Adrenal gland (tissue), 12 donors: Measurements from ENCODE around the gene DIAPH1. TPM values are rescaled to one million over a fixed set of nuclear protein-coding genes. Genes with fewer than 3 reads are reported as not detected.

Experiments used
- DNase-seq, 7 donors: peaks; one replicate each; pipeline ENCODE4 v3.0.0-alpha.2; 2019 to 2020
- H3K27ac ChIP-seq, 5 donors: fragments of 200-600 bp; sonication (generic) in 4 of 5; 1 replicate in 3 of 5; 2 replicates in 2 of 5; pipeline versions ENCODE4 v1.5.1 to v1.8.0; 2016 to 2020; ENCODE audit warnings: mild to moderate bottlenecking in 1 of 5
- H3K27me3 ChIP-seq: fragments of 200-600 bp; 2 replicates; pipeline ENCODE4 v1.8.0; 2021
- H3K36me3 ChIP-seq, 2 donors: fragments of 200-600 bp; replicated peaks in 1 of 2; 1 replicate in 1 of 2; 2 replicates in 1 of 2; pipeline versions ENCODE4 v1.5.1 to v1.8.0; 2018 to 2022
- H3K4me1 ChIP-seq, 2 donors: fragments of 200-600 bp; replicated peaks in 1 of 2; 1 replicate in 1 of 2; 2 replicates in 1 of 2; pipeline versions ENCODE4 v1.5.1 to v1.8.0; 2018 to 2021
- H3K4me3 ChIP-seq, 4 donors: fragments of 200-600 bp; sonication (generic) in 3 of 4; one replicate each; pipeline ENCODE4 v1.5.1; 2016 to 2018
- H3K9me3 ChIP-seq, 3 donors: fragments of 200-600 bp; sonication (generic) in 1 of 3; replicated peaks in 1 of 3; 1 replicate in 2 of 3; 2 replicates in 1 of 3; pipeline versions ENCODE4 v1.5.1 to v1.8.0; 2016 to 2021
- CTCF ChIP-seq, 6 experiments: fragments of 450-650 bp in 4 of 6; fragments of 200-600 bp in 2 of 6; sonication (generic) in 1 of 6; IDR thresholded peaks; 1 replicate in 5 of 6; 2 replicates in 1 of 6; pipeline versions ENCODE4 v1.5.1 to v1.8.0; 2016 to 2021; ENCODE audit warnings: antibody characterized with exemption in 6 of 6, mild to moderate bottlenecking in 2 of 6, moderate library complexity in 1 of 6
- POLR2A ChIP-seq, 2 donors: fragments of 450-650 bp; IDR thresholded peaks; one replicate each; pipeline ENCODE4 v1.6.1; 2017; ENCODE audit warnings: antibody characterized with exemption in 2 of 2, mild to moderate bottlenecking in 2 of 2, moderate library complexity in 1 of 2
- WGBS, 4 donors: extraction: QIAGEN DNeasy Blood & Tissue Kit in 2 of 4; methylation state at CpG; one replicate each; pipeline versions ENCODE4 v1.1.5 to v1.1.7; 2013 to 2017; 5-methylcytosine and 5-hydroxymethylcytosine counted together
- intact Hi-C, 2 donors: fragments of 100-400 bp; cut with DNase I; formaldehyde crosslinking; loops; one replicate each; pipeline versions ENCODE4 v1.14.1 to v1.15.0; 2022 to 2023
- polyA plus RNA-seq, 3 donors: library from polyadenylated mRNA; stranded (reverse); fragments of 200-250 nt in 2 of 3; fragments of 350-450 nt in 1 of 3; fragmentation: Illumina TruSeq in 1 of 3; extraction: RNeasy Lipid Tissue Mini Kit (QIAGEN cat#74804) in 1 of 3; gene quantifications; one replicate each; pipeline ENCODE4 v1.2.3, GENCODE V29; 2013 to 2014
- total RNA-seq, 9 donors: library from RNA; depleted of rRNA in 4 of 9; stranded (reverse); fragments of >200 nt in 4 of 9; fragments of 120-200 nt in 1 of 9; fragmentation: NEBNext Ultra II Directional in 1 of 9; extraction: Animal tissue kit (Norgen Biotek cat#: 25700) in 1 of 9; gene quantifications; one replicate each; pipeline versions ENCODE4 v1.1.0 to v1.2.4, GENCODE V29; 2013 to 2023
- donor health status: healthy with polysubstance abuse.
- donor health status: Bipolar disorder and iron deficiency.
- donor health status: DM: yes; HTN: yes; CAD: no.
- donor health status: DM: no; HTN: no; CAD: no.
- donor health status: DM: no; HTN: no; CAD: no.
- donor health status: DM: yes; HTN: yes; CAD: no.

The DIAPH1 gene
- total and polyA plus RNA-seq, 12 donors, result 17.8 to 91.2 (median 48.8) TPM

- WGBS, 4 donors, result 2 to 5% (median 4%) methylated on average over 27 to 29 of the region's 29 CpGs
- Histone ChIP-seq H3K4me1 (peaks cover 24 to 41% of the 10 kb centered on the region in 2 donors), H3K4me3 (peak overlapping the region; percentile 16 to 54 (median 44)), H3K36me3 (peaks cover 0 to 29% of the 10 kb centered on the region in 2 donors), H3K27me3 (no peaks in the 10 kb centered on the region), H3K9me3 (no peaks in the 10 kb centered on the region), H3K27ac (peak overlapping the region; percentile 88 to 99 (median 93))
- intact Hi-C loops, result no loop called here
- TF ChIP-seq POLR2A (IDR thresholded peaks at IDR 0.05), result peak; percentile 49 to 69
- TF ChIP-seq CTCF (IDR thresholded peaks at IDR 0.05), result no peak
- DNase-seq, result peak; percentile 88 to 96 (median 92)
These were observed 105.0 kb downstream of the DIAPH1 start for GRCh38 chr5:141513627-141514329.

GRCh38 chr5:141512911-141513626 is 105.7 kb downstream of the DIAPH1 start:
- intact Hi-C loops, result no loop called here
- Histone ChIP-seq H3K4me1 (peaks cover 30 to 48% of the 10 kb centered on the region in 2 donors), H3K9me3 (no peaks in the 10 kb centered on the region), H3K4me3 (peak overlapping the region; percentile 16 to 54 (median 44)), H3K27me3 (no peaks in the 10 kb centered on the region), H3K36me3 (peaks cover 0 to 28% of the 10 kb centered on the region in 2 donors), H3K27ac (peak overlapping the region; percentile 88 to 99 (median 93))
- peak; percentile 67 to 86 (median 74) for DNase-seq
- TF ChIP-seq CTCF (IDR thresholded peaks at IDR 0.05) (no peak), POLR2A (IDR thresholded peaks at IDR 0.05) (no peak)
- WGBS, 4 donors, result 0 to 2% (median 1%) methylated on average over 32 to 43 of the region's 43 CpGs

GRCh38 chr5:141512390-141512910 is 106.3 kb downstream of the DIAPH1 start:
- intact Hi-C loops, result no loop called here
- Histone ChIP-seq H3K4me3 (peak overlapping the region in 2 of 4 donors; percentile 52 to 54), H3K36me3 (peaks cover 0 to 28% of the 10 kb centered on the region in 2 donors), H3K9me3 (no peaks in the 10 kb centered on the region), H3K27ac (peak overlapping the region; percentile 88 to 99 (median 93)), H3K4me1 (peaks cover 30 to 54% of the 10 kb centered on the region in 2 donors), H3K27me3 (no peaks in the 10 kb centered on the region)
- WGBS, 4 donors, result 2 to 6% (median 3%) methylated on average over 15 to 28 of the region's 28 CpGs
- TF ChIP-seq CTCF (IDR thresholded peaks at IDR 0.05) (peak; percentile 87 to 97 (median 94)), POLR2A (IDR thresholded peaks at IDR 0.05) (peak in 1 of 2 donors; percentile 41)
- peak; percentile 87 to 98 (median 93) for DNase-seq

- TF ChIP-seq CTCF (IDR thresholded peaks at IDR 0.05), result no peak
- TF ChIP-seq POLR2A (IDR thresholded peaks at IDR 0.05), result no peak
- intact Hi-C loops, result no loop called here
- Histone ChIP-seq H3K9me3 (no peaks in the 10 kb centered on the region), H3K36me3 (peaks cover 0 to 29% of the 10 kb centered on the region in 2 donors), H3K27ac (peak overlapping the region; percentile 88 to 99 (median 93)), H3K4me1 (peaks cover 30 to 57% of the 10 kb centered on the region in 2 donors), H3K27me3 (no peaks in the 10 kb centered on the region), H3K4me3 (peak overlapping the region in 1 of 4 donors; percentile 54)
- 65 to 72% (median 69%) methylated on average over 4 of the region's 4 CpGs for WGBS, 4 donors
- no peak for DNase-seq
These were observed 107.0 kb downstream of the DIAPH1 start for GRCh38 chr5:141511771-141512325.
